Measurements from ENCODE around the gene FAM25C. TPM values are rescaled to one million over a fixed set of nuclear protein-coding genes. Genes with fewer than 3 reads are reported as not detected.
"Not testable (repeated sequence)": the region's sequence is repeated elsewhere in the genome, so short reads cannot be mapped to it uniquely, and the experiment has no call there.

FAM25C gene
- total RNA-seq, result not detected in 2 replicates
- polyA plus RNA-seq, result not detected in 2 replicates

GRCh38 chr10:47999691-48000090, at the start of gene FAM25C:
Gene FAM25C (minus strand): TSS chr10:47999791. CDS start chr10:47999765, 26 bp downstream.
- not testable (repeated sequence) for DNase-seq (ENCODE audit: low spot score); H3K9me3 ChIP-seq (ENCODE audit: low read depth); H3K4me3 ChIP-seq; H4K20me1 ChIP-seq (ENCODE audit: insufficient read depth, poor library complexity, severe bottlenecking); H3K27ac ChIP-seq; H3K36me3 ChIP-seq (replicated peaks; ENCODE audit: insufficient read depth, low read depth); H3K79me2 ChIP-seq; H3K27me3 ChIP-seq; H3K4me1 ChIP-seq (ENCODE audit: insufficient read depth); H2AFZ ChIP-seq; H3K9me2 ChIP-seq (replicated peaks; ENCODE audit: insufficient read depth); H3K4me2 ChIP-seq
- 100% methylated on average over 3 of the region's 9 CpGs for WGBS (ENCODE audit: low lambda C conversion rate, missing lambda C conversion rate)

DNA sequence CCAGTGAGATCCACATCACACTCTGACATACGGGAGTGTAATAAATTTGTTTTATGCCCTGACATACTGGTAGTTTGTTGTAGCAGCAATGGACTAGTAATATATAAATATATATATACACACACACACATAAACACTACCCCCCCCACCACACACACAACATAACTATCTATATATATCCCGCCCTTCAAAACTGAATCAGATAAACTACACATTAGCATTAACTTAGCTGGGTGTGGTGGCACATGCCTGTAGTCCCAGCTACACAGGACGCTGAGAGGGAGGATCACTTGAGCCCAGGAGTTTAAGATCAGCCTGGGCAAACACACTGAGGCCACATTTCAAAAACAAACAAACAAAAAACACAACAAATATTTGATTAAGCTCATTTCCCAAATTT, 45.0 kb upstream of the FAM25C start:
- H3K9me2 ChIP-seq (replicated peaks; ENCODE audit: insufficient read depth); DNase-seq (ENCODE audit: low spot score); H3K79me2 ChIP-seq; H3K36me3 ChIP-seq (replicated peaks; ENCODE audit: insufficient read depth, low read depth); H3K4me1 ChIP-seq (ENCODE audit: insufficient read depth); H4K20me1 ChIP-seq (ENCODE audit: insufficient read depth, poor library complexity, severe bottlenecking); H3K4me3 ChIP-seq; H2AFZ ChIP-seq; H3K27ac ChIP-seq; H3K9me3 ChIP-seq (ENCODE audit: low read depth); H3K27me3 ChIP-seq; H3K4me2 ChIP-seq: not testable (repeated sequence)
- WGBS (ENCODE audit: low lambda C conversion rate, missing lambda C conversion rate), result 80% methylated on average over 2 of the region's 3 CpGs

GRCh38 chr10:48031390-48031789, 31.8 kb upstream of the FAM25C start:
- 100% methylated on average over 3 of the region's 19 CpGs for WGBS (ENCODE audit: low lambda C conversion rate, missing lambda C conversion rate)
- H2AFZ ChIP-seq; H3K9me3 ChIP-seq (ENCODE audit: low read depth): not testable (repeated sequence)

GRCh38 chr10:48002306-48002705, 2.7 kb upstream of the FAM25C start:
- not testable (repeated sequence) for H3K27me3 ChIP-seq; H3K27ac ChIP-seq; H3K9me2 ChIP-seq (replicated peaks; ENCODE audit: insufficient read depth); H3K79me2 ChIP-seq; H4K20me1 ChIP-seq (ENCODE audit: insufficient read depth, poor library complexity, severe bottlenecking); H3K4me3 ChIP-seq; H3K4me1 ChIP-seq (ENCODE audit: insufficient read depth); H2AFZ ChIP-seq; DNase-seq (ENCODE audit: low spot score); H3K4me2 ChIP-seq; H3K9me3 ChIP-seq (ENCODE audit: low read depth); H3K36me3 ChIP-seq (replicated peaks; ENCODE audit: insufficient read depth, low read depth)
- 29% methylated on average over 1 of the region's 6 CpGs for WGBS (ENCODE audit: low lambda C conversion rate, missing lambda C conversion rate)

More at GRCh38 chr10:48031390-48031789, 31.8 kb upstream of the FAM25C start:
- H3K4me1 ChIP-seq (ENCODE audit: insufficient read depth); H3K4me3 ChIP-seq; H3K27ac ChIP-seq; H3K27me3 ChIP-seq; DNase-seq (ENCODE audit: low spot score); H3K79me2 ChIP-seq; H4K20me1 ChIP-seq (ENCODE audit: insufficient read depth, poor library complexity, severe bottlenecking); H3K9me2 ChIP-seq (replicated peaks; ENCODE audit: insufficient read depth); H3K4me2 ChIP-seq; H3K36me3 ChIP-seq (replicated peaks; ENCODE audit: insufficient read depth, low read depth): not testable (repeated sequence)

DNA sequence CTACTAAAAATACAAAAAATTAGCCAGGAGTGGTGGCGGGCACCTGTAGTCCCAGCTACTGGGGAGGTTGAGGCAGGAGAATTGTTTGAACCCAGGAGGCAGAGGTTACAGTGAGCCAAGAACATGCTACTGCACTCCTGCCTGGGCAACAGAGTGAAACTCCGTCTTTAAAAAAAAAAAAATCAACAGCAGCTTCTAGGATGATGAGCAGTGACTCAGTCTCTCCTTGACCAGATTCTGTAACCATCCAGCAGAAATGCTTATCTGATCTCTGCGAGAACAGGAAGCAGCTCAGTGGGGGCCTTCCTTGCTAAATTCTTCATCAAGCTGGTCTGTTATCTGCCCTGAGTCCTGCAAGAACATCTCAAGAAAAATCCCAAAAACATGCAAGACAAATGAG, 5.5 kb downstream of the FAM25C start:
- WGBS (ENCODE audit: low lambda C conversion rate, missing lambda C conversion rate), result 40% methylated on average over 3 of the region's 3 CpGs
- H3K27ac ChIP-seq, H2AFZ ChIP-seq: not testable (repeated sequence)

GRCh38 chr10:47992560-47992959, 7.0 kb downstream of the FAM25C start:
- H3K27me3 ChIP-seq; H4K20me1 ChIP-seq (ENCODE audit: insufficient read depth, poor library complexity, severe bottlenecking); H3K9me3 ChIP-seq (ENCODE audit: low read depth); H3K4me3 ChIP-seq; H3K27ac ChIP-seq; DNase-seq (ENCODE audit: low spot score); H2AFZ ChIP-seq; H3K4me1 ChIP-seq (ENCODE audit: insufficient read depth); H3K9me2 ChIP-seq (replicated peaks; ENCODE audit: insufficient read depth); H3K36me3 ChIP-seq (replicated peaks; ENCODE audit: insufficient read depth, low read depth); H3K79me2 ChIP-seq; H3K4me2 ChIP-seq: not testable (repeated sequence)
- 97% methylated on average over 10 of the region's 11 CpGs for WGBS (ENCODE audit: low lambda C conversion rate, missing lambda C conversion rate)

More for the DNA sequence above, 5.5 kb downstream of the FAM25C start:
- not testable (repeated sequence) for H3K4me2 ChIP-seq; H3K79me2 ChIP-seq; DNase-seq (ENCODE audit: low spot score); H3K9me2 ChIP-seq (replicated peaks; ENCODE audit: insufficient read depth); H3K27me3 ChIP-seq; H4K20me1 ChIP-seq (ENCODE audit: insufficient read depth, poor library complexity, severe bottlenecking); H3K4me3 ChIP-seq; H3K4me1 ChIP-seq (ENCODE audit: insufficient read depth); H3K9me3 ChIP-seq (ENCODE audit: low read depth); H3K36me3 ChIP-seq (replicated peaks; ENCODE audit: insufficient read depth, low read depth)

DNA sequence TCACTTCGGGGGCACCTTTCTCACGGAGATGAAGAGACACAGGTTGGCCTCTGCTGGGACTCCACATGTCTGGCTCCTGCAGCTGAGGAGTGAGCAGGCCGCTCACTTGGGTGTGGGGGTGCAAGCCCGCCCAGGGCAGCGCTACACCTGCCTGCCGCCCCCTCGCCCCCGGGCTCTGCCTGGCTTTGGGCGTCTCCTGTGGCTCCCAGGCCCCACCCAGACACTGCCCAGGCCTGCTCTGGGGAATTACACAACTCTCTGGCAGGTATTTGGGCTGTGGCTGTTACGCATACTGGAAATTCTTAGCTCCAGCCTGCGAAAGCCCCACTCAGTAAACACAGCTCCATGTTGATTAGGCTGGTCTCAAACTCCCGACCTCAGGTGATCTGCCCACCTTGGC, 7.9 kb downstream of the FAM25C start:
- H3K27me3 ChIP-seq, result not testable (repeated sequence)
- H3K27ac ChIP-seq, result peak overlapping the region; percentile 31

GRCh38 chr10:47990097-47990496, 9.5 kb downstream of the FAM25C start:
- not testable (repeated sequence) for H3K9me3 ChIP-seq (ENCODE audit: low read depth); H3K79me2 ChIP-seq; H3K4me2 ChIP-seq; H4K20me1 ChIP-seq (ENCODE audit: insufficient read depth, poor library complexity, severe bottlenecking); H3K36me3 ChIP-seq (replicated peaks; ENCODE audit: insufficient read depth, low read depth); H3K27ac ChIP-seq; H3K4me1 ChIP-seq (ENCODE audit: insufficient read depth); DNase-seq (ENCODE audit: low spot score); H3K4me3 ChIP-seq; H3K27me3 ChIP-seq; H2AFZ ChIP-seq; H3K9me2 ChIP-seq (replicated peaks; ENCODE audit: insufficient read depth)
- WGBS (ENCODE audit: low lambda C conversion rate, missing lambda C conversion rate), result no CpG with 5 or more reads among the region's 1 CpG

More for the DNA sequence above, 7.9 kb downstream of the FAM25C start:
- DNase-seq (ENCODE audit: low spot score), result peak; percentile 9
- H3K9me3 ChIP-seq (ENCODE audit: low read depth); H3K79me2 ChIP-seq; H3K4me1 ChIP-seq (ENCODE audit: insufficient read depth); H4K20me1 ChIP-seq (ENCODE audit: insufficient read depth, poor library complexity, severe bottlenecking); H3K4me3 ChIP-seq; H3K9me2 ChIP-seq (replicated peaks; ENCODE audit: insufficient read depth); H2AFZ ChIP-seq; H3K36me3 ChIP-seq (replicated peaks; ENCODE audit: insufficient read depth, low read depth): not testable (repeated sequence)
- 68% methylated on average over 11 of the region's 12 CpGs for WGBS (ENCODE audit: low lambda C conversion rate, missing lambda C conversion rate)
- peak overlapping the region; percentile 41 for H3K4me2 ChIP-seq

DNA sequence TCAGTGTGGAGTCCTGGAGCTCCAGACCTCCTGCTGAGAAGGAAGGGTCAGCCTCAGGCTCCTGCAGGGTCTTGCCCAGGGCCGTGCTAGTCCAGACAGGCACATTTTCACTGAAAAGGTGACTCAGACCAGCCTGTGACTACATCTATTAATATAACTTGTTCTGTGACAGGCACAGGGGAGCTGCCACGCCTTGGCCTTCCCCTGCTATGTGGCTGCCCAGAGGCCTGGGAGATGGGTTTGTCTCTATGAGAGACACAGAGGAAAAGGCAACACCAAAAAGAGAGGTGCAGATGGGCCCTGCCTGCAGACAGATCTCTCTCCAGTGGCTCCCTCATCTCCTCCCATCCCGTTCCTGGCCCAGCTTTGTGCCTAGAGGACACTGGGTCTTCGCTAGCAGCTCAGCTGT, 10.0 kb downstream of the FAM25C start:
- not testable (repeated sequence) for H3K27ac ChIP-seq; H4K20me1 ChIP-seq (ENCODE audit: insufficient read depth, poor library complexity, severe bottlenecking)
- WGBS (ENCODE audit: low lambda C conversion rate, missing lambda C conversion rate), result no CpG with 5 or more reads among the region's 4 CpGs

More for the DNA sequence above, 10.0 kb downstream of the FAM25C start:
- H3K36me3 ChIP-seq (replicated peaks; ENCODE audit: insufficient read depth, low read depth); H3K4me1 ChIP-seq (ENCODE audit: insufficient read depth); DNase-seq (ENCODE audit: low spot score); H2AFZ ChIP-seq; H3K4me2 ChIP-seq; H3K27me3 ChIP-seq; H3K4me3 ChIP-seq; H3K9me2 ChIP-seq (replicated peaks; ENCODE audit: insufficient read depth); H3K79me2 ChIP-seq; H3K9me3 ChIP-seq (ENCODE audit: low read depth): not testable (repeated sequence)
